GM18505 (cell line): ENCODE results near the gene ALAS1.

ENCODE experiments used
- ATAC-seq: cut with Tn5 transposase; IDR thresholded peaks from one replicate; pipeline ENCODE4 v1.9.1; 2021; ENCODE audit not compliant: unreplicated experiment
- POLR2A ChIP-seq: IDR thresholded peaks from 4 replicates; pipeline ENCODE4 v1.6.1; 2011; ENCODE audit warnings: borderline replicate concordance; ENCODE audit not compliant: insufficient read depth, insufficient read length; ENCODE audit errors: extremely low read depth

The ALAS1 gene

GRCh38 chr3:52259448-52259847, 61.5 kb downstream of the ALAS1 start:
- TF ChIP-seq POLR2A = no peak
- ATAC-seq = no peak

GRCh38 chr3:52262447-52262846, 64.5 kb downstream of the ALAS1 start:
- no peak for TF ChIP-seq POLR2A
- ATAC-seq = no peak
